ENCODE results near the gene NPTXR. TPM values are rescaled to one million over a fixed set of nuclear protein-coding genes. Genes with fewer than 3 reads are reported as not detected.

The NPTXR gene
- total and polyA plus RNA-seq, 2 donors (not counting 3 experiments of a cell fraction or from before 2014, with no cell fraction given), result 0.37 to 0.73 TPM

- H3K9me1 ChIP-seq (replicated peaks; ENCODE audit: control insufficient read depth, extremely low read depth, insufficient read depth, low read length), result no peaks in the 10 kb centered on the region
- no peak for TF ChIP-seq POLR2AphosphoS5 (IDR thresholded peaks at IDR 0.05; ENCODE audit: insufficient read depth, low read depth, low read length)
- TF ChIP-seq FOS (IDR thresholded peaks at IDR 0.05; ENCODE audit: borderline replicate concordance, insufficient read depth, low read length), result no peak
- no peak for TF ChIP-seq EZH2 (IDR thresholded peaks at IDR 0.05; ENCODE audit: borderline replicate concordance, low read depth, low read length, severe bottlenecking)
- no peak for TF ChIP-seq POLR2A (IDR thresholded peaks at IDR 0.05; ENCODE audit: low read depth, low read length)
- no peak for TF ChIP-seq CTCF (IDR thresholded peaks at IDR 0.05; ENCODE audit: extremely low read depth in 1 of 2, insufficient read depth in 1 of 2, low read depth in 1 of 2, low read length in 2 of 2)
- no peak for TF ChIP-seq GATA2 (IDR thresholded peaks at IDR 0.05; ENCODE audit: insufficient read depth, insufficient read length, low read depth, low read length)
- no peak for TF ChIP-seq JUN (IDR thresholded peaks at IDR 0.05; ENCODE audit: borderline replicate concordance, insufficient read depth, insufficient read length, low read depth)
- TF ChIP-seq, protein P1, sequence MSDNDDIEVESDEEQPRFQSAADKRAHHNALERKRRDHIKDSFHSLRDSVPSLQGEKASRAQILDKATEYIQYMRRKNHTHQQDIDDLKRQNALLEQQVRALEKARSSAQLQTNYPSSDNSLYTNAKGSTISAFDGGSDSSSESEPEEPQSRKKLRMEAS (IDR thresholded peaks at IDR 0.05; ENCODE audit: insufficient read depth, insufficient read length), result no peak
- TF ChIP-seq MYC (IDR thresholded peaks at IDR 0.05; ENCODE audit: low read depth, low read length), result no peak
- no peaks in the 10 kb centered on the region for H3K4me1 ChIP-seq (ENCODE audit: control insufficient read depth, extremely low read depth, insufficient read depth, low read length)
- H4K20me1 ChIP-seq (replicated peaks; ENCODE audit: control insufficient read depth, extremely low read depth, insufficient read depth, low read length), result no peaks in the 10 kb centered on the region
- H3K9ac ChIP-seq (replicated peaks; ENCODE audit: extremely low read depth, insufficient read depth, low read length), result no peak overlapping the region
- intact Hi-C loops (cut with micrococcal nuclease) (no loop called here), dilution Hi-C loops (cut with MboI; ENCODE audit: extremely low pct_ligation_motif_present, low sequenced_read_pairs) (no loop called here)
- no peaks in the 10 kb centered on the region for H3K79me2 ChIP-seq (ENCODE audit: control insufficient read depth, insufficient read depth, low read length)
- peaks cover 10 to 17% of the 10 kb centered on the region in 2 experiments for H3K27me3 ChIP-seq (ENCODE audit: control insufficient read depth in 2 of 2, insufficient read depth in 2 of 2, low read length in 2 of 2)
- H3K36me3 ChIP-seq (ENCODE audit: control insufficient read depth in 2 of 2, extremely low read depth in 1 of 2, insufficient read depth in 2 of 2, low read length in 2 of 2), result no peaks in the 10 kb centered on the region
- no peak overlapping the region for H3K27ac ChIP-seq (ENCODE audit: insufficient read depth, low read depth, low read length)
- no TSS peak for BruUV-seq (replicated peaks)
- ChIA-PET POLR2A (no interaction called here), CTCF (no interaction called here)
- H3K9me3 ChIP-seq (replicated peaks; ENCODE audit: control insufficient read depth, insufficient read depth, low read length), result no peaks in the 10 kb centered on the region
- H3K4me3 ChIP-seq (replicated peaks in 1 of 3; ENCODE audit: insufficient read depth in 1 of 3, low read depth in 1 of 3, low read length in 3 of 3), result no peak overlapping the region
- no peak overlapping the region for H2AFZ ChIP-seq (ENCODE audit: low read depth, low read length)
- H3K4me2 ChIP-seq (ENCODE audit: insufficient read depth, low read length), result no peak overlapping the region
- DNase-seq (ENCODE audit: low read depth, low spot score), result no peak
- FAIRE-seq, result no peak
Measured at GRCh38 chr22:38886333-38886732, 42.5 kb upstream of the NPTXR start.
